OCI-M2 (cell line): ENCODE data around the gene AARSD1.
A peak's percentile ranks its signal among the peaks of the same experiment; 100 is the strongest.
"Not testable (repeated sequence)": the region's sequence is repeated elsewhere in the genome, so short reads cannot be mapped to it uniquely, and the experiment has no call there.

ENCODE experiments used
- DNase-seq: peaks from one replicate; lab custom pipeline; 2025; ENCODE audit not compliant: unreplicated experiment; lab: John Stamatoyannopoulos, UW

AARSD1 gene, protein sequence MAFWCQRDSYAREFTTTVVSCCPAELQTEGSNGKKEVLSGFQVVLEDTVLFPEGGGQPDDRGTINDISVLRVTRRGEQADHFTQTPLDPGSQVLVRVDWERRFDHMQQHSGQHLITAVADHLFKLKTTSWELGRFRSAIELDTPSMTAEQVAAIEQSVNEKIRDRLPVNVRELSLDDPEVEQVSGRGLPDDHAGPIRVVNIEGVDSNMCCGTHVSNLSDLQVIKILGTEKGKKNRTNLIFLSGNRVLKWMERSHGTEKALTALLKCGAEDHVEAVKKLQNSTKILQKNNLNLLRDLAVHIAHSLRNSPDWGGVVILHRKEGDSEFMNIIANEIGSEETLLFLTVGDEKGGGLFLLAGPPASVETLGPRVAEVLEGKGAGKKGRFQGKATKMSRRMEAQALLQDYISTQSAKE

DNA sequence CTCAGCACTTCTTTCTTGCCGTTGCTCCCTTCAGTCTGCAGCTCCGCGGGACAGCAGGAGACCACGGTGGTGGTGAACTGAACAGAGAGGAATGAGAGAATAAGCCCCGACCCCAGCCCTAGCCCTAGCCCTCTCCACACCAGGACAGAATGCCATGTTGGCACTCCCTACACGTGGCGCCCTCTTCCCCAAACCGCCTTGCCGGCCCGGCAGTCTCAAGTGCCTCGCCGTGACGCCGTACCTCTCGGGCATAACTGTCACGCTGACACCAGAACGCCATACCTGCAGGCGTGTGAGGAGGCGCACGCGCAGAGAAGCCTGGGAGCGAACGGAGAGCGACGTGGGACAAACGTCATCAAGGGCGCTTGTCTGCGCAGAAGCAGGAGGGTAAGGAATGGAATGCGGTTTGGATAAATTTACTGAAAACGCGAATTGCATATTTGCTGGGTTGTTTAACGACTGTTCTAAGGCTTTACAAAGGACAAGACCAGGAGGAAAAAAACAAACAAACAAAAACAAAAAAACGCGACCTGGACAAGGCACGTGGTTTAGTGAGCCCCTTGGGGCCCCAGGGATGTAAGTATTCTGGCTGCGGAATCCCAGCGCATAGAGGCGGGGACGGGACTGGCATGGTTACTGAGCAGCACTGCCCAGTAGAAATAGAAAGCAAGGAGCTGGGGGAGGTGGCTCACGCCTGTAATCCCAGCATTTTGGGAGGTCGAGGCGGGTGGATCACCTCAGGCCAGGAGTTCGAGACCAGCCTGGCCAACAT lies at the start of gene AARSD1:
Gene AARSD1 (minus strand): TSS at position 294 of the 772 bp plus-strand sequence. CDS start 14 bp downstream, at position 280.
- DNase-seq, result no peak

DNA sequence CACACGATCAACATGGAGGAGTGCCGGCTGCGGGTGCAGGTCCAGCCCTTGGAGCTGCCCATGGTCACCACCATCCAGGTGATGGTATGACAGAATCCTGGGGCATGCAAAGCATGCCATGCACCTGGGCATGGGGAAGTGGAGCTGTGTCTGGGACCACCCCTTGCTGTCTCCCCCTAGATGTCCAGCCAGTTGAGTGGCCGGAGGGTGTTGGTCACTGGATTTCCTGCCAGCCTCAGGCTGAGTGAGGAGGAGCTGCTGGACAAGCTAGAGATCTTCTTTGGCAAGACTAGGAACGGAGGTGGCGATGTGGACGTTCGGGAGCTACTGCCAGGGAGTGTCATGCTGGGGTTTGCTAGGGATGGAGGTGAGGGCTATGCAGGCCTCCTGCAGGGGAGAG lies 49.0 kb upstream of the AARSD1 start:
- DNase-seq, result no peak

DNA sequence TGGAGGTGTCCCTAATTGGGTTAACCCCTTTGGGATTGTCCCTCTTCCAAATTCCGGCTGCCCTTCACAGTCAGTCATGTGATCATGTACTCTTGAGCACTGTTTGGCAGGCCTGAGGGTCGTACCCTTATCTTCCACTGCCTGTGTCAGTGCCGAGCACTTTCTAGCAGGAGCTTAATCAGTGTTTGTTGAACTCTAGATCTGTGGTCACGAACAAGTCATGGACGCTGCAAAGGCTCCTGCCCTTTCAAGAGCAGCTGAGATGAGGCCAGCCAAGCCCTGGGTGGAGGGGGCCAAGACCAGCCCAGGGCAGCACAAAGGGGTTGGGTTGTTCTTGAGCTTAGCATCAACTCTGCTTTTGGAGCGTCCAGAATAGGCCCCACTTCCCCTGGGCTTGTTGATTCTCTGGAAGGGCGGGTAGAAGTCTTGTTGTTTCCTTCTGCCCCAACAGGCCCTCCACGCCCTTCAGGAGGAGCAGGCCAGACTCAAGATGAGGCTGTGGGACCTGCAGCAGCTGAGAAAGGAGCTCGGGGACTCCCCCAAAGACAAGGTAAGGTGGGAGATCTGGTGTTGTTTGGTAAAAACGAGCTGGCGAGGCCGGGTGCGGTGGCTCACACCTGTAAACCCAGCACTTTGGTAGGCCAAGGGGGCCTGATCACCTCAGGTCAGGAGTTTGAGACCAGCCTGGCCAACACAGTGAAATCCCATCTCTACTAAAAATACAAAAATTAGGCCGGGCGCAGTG lies 47.6 kb upstream of the AARSD1 start:
- no peak for DNase-seq

DNA sequence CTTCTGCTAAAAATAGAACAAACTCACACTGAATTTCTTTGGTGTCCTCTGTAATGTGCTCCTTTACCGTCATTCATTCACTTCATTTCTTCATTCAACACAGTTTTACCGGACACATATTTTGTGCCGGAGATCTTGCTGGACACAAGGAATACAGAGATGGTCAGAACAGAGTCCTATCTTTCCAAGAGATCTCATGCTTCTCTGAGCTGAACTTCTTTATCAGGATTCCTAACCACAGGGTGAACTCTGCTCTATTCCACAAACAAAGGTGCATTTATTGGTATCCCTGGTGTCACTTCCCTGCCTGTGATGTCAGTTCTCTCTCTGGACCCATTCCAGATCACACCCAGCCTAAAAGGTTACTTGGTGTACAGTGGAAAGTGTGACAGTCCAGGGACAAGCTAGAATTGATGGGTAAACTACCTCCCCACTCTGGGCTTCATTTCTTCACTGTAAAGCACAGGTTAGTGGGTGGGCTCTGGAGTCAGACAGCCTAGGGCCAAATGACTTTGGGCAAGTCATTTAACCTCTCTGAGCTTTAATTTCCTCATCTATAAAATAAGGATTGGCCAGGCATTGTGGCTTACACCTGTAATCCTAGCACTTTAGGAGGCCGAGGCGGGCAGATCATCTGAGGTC lies 46.5 kb upstream of the AARSD1 start:
- no peak for DNase-seq

DNA sequence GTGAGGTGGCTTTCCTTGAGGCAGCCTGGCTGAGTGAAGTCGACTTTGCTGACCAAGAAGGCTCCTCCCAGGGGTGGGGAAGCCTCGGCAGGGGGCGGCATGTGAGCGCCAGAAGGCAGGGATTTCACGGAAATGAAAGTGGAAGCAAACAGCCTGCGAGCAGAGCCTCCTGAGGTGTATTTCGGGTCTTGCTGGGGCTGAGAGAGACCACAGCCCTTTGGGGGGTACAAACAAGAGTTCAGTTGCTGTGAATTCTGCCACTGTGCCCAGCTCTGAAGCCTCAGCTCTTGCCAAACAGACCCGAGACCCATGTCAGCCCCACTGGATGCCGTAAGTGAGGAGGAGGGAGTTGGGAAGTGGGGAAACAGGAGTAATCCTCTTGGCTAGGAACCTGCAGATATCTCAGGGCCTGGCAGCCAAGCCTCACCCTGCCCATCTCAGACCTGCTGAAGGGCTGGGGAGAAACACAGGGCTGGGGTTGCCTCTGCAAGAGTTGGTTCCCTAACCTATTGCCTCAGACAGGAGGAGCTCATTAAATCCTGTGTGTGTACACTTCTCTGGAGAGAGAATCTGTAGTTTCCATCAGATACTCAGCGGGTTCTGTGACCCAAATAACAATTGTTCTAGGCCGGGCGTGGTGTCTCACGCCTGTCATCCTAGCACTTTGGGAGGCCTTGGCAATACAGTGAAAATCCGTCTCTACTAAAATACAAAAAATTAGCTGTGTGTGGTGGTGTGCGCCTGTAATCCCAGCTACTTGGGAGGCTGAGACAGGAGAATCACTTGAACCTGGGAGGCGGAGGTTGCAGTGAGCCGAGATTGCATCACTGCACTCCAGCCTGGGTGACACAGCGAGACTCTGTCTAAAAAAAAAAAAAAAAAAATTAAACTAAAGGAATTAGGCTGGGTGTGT lies 42.6 kb upstream of the AARSD1 start, which contains the start of gene IFI35:
Gene IFI35 (plus strand): TSS at position 146 of the 913 bp plus-strand sequence. CDS start 164 bp downstream, at position 310.
- no peak for DNase-seq

DNA sequence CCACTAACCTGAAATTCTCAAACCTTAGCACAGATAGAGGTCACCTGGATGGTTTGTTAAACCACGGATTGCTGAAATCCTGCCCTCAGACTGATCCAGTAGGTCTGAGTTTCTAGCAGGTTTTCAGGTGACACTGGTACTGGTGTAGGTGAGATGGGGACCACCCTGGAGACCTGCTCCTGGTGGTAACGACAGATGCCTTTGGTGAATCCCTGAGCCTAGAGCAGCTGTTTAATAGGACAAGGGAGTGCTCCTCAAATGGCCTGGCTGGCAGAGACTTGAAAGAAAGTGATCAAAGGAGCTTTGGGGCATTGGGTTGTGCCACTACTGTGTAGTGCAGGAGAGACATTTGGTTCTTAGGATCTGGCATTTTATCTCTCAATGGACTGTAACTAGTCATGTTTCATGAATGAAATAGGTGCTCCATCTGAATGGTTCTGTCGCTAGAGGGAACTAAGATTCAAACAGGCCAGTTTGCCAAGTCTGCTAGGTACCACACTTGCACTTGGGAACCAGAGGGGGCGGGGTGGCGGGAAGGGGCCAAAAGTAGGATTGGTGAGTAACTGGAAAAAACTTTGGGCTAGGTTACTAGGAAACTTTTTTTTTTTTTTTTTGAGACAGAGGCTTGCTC lies 39.4 kb upstream of the AARSD1 start:
- DNase-seq, result no peak

DNA sequence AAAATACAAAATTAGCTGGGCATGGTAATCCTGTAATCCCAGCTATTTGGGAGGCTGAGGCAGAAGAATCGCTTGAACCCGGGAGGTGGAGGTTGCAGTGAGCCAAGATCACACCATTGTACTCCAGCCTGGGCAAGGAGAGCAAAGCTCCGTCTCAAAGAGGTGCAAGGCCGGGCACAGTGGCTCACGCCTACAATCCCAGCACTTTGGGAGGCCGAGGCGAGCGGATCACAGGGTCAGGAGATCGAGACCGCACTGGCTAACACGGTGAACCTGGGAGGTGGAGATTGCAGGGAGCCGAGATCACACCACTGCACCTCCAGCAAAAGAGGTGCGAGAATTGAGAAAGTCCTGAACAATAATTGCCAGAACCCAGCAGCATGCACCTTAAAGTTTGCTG lies 36.6 kb upstream of the AARSD1 start:
- DNase-seq, result not testable (repeated sequence)

DNA sequence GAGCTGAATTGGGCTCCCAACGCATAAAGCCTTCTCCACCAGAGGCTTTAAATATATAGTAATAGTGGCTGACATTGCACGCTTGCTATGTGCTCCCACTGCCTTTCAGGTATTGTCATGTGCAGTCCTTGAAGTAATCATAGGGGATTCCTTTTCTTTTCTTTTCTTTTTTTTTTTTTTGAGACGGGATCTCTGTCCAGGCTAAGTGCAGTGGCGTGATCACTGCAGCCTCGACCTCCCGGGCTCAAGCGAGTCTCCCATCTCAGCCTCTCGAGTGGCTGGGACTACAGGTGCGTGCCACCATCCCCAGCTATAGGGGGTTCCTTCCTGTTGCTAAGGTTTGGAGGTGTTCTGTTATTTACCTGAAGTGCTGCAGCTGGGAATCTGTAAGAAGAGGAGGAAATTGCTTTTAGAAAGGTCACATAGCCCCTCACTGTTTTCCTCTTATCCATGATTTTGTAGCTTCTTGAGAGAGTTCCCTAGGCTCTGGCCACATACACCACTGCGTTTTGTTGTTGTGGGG lies 34.8 kb upstream of the AARSD1 start:
- no peak for DNase-seq

DNA sequence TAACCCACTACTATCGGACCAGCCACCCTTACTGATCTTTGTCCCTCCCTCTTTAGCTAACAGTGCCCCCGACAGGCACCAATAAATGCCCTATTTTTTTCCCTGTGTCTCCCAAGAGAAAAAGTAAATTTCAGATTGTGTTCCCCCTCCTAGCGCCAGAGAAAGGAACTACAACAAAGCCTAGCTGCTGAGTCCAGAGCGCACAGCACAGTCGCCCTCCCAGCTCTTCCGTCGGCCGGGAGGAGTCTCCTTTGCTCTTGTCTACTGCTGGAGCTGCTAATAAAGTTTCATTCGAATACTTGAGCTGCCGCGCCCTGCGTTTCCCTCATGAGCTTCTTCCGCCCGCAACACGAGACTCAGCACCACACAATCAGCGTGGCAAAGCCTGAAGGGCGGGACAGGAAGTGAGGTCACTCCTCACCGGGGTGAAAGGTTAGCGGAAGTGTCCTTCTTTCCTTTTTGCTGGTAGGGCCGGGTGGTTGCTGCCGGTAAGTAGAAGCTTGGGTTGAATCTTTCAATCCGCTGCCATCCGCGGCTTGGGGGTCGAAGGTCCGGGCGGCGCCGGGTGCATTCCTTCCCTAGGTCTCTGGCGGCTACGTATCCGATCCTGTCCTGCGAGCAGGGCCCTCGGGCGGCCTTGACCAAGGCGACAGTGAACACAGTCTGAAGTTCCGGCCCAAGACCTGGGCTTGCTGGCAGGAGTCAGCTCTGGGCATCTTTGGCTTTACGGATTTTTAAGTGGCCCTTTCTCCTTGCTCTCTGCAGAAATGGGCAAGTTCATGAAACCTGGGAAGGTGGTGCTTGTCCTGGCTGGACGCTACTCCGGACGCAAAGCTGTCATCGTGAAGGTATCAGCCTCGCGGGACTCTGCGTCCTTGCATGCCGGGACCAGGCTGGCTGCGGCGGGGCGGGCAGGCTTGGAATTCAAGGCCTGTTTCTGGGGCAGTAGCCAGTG lies 34.0 kb upstream of the AARSD1 start, which contains the start of gene RPL27:
Gene RPL27 (plus strand): TSS at position 436 of the 955 bp plus-strand sequence. CDS start 332 bp downstream, at position 768.
- DNase-seq, result peak; percentile 95

DNA sequence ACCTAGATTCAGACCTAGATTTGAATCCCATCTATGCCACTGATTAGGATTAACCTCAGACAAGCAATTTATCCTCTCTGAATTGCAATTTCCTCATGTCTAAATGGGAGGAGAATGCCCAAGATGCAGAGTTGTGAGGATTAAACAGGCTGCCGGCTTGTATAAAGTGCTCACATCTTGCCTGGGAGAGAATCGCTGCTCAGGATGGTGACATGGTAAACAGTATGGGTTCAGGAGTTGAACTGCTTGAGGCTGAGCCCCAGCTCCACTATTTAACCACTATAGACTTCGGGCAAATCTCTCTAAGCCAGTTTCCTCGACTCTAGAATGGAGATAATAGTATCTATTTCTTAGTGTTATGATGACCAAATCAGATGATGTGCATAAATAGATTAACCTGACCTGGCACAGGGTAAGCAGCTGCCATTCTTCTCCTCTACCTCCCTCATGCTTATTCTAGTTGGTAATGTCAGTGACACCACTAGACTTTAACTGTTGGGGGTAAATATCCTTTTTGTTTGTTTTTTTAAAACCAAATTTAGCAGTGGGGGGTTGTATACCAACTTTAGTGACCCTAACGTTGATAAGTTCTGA lies 33.2 kb upstream of the AARSD1 start:
- DNase-seq, result no peak

DNA sequence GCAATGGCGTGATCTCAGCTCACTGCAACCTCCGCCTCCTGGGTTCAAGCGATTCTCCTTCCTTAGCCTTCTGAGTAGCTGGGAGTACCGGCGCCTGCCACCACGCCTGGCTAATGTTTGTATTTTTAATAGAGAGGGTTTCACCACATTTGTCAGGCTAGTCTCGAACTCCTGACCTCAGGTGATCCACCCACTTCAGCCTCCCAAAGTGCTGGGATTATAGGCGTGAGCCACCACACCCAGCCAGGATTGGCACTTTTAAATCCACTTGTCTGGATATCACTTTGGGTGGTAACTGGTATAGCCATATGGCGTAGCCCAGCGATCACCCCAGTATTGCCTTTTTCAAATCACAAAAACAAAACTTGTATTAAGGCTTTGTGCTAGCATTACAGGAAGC lies 29.7 kb upstream of the AARSD1 start:
- not testable (repeated sequence) for DNase-seq

DNA sequence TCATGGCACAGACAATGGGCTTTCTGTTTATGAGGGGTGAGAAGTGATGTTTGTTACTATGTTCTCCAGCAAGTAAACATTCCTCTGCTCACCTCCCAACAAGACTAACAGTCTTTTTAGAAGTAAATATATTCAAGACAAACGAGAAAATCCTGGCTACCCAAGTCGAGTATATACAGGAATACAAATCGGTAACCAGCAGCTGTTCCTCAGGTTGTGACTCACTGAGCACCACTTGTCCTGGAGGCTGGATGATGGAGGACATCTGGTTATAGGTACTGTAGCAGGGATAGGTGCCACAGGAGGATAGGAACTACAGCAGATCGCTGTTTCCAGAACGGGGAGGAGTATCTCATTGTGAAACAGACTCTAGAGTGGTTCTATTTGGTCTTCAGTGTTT lies 28.6 kb upstream of the AARSD1 start:
- no peak for DNase-seq

DNA sequence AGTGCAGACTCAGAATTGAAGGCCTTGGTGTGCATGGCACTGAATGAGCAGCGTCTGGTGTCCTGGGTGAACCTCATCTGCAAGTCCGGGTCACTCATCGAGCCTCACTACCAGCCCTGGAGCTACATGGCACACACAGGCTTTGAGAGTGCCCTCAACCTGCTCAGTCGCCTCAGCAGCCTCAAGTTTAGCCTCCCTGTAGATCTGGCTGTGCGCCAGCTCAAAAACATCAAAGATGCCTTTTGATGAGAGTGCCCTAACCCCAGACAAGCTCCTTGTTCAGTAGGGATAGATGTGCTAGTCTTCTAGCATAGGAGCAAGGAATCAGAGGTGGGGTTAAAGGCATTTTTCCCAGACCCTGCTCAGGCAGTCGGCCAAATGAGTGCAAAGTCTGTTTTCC lies 27.2 kb upstream of the AARSD1 start:
- no peak for DNase-seq

DNA sequence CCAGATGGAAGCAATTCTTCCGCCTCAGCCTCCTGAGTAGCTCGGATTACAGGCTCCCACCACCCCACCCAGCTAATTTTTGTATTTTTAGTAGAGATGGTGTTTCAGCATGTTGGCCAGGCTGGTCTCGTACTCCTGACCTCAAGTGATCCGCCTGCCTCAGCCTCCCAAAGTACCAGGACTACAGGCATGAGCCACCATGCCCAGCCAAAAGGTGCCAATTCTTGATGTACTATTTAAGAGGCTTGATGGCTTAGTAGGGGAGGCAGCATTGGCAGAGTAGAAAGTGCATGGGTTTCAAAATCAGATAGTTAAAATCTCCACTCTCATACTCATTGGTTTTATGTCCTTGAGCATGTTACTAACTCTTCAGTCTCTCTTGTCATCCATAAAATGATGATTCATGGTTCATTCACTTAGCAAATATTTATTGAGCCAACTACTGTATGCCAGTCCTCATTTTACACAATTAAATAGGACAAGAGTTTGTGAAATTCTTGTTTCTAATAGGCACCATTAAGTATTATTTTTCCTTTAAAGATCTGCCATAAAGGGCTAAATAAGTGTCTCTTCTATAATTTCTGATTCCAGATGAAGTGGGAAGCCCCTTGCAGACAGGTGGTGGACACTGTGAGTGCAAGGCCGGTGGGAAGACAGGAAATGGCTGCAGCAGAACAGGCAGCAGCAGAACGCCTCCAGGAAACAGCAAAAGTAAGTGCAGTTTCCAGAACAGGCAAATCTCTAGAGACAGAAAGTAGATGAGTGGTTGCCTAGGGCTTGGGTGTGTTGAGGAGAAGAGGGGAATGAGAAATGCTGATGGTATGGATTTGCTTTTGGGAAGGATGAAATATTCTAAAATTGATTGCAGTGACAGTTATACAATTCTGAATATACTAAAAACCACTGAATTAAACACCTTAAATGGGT lies 25.7 kb upstream of the AARSD1 start:
- no peak for DNase-seq

DNA sequence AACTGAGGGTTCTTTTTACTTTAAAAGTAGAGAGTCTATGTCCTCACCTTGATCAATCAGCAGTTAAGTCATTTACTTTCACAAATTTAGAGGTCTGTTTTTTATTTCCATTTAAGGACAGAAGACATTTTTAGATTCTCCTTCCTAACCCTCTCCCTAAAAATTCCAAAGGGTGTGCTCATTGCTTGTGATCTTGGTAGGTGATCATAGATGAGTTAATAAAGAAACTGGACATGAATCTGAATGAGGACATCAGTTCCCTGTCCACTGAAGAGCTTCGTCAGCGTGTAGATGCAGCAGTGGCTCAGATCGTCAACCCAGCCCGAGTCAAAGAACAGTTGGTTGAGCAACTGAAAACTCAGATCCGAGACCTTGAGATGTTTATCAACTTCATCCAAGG lies 24.9 kb upstream of the AARSD1 start:
- no peak for DNase-seq

DNA sequence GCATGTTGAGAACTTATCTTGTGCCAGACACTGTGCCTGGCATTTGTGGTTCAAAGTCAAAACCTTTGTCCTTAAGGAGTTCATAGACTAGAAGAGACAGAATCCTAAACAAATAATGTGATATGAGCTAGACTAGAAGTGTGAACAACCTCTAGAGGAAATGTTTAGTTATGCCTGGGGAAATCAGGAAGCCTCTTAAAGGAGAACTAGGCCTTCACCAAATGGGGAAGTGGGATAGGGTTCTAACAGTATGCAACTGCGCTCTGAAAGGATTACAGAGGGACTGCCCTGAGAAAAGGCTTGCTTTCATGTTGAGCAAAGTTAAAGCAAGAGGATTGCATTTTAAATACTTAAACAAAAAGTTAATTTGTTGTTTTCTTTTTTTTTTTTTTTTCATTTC lies 21.0 kb upstream of the AARSD1 start:
- DNase-seq, result no peak
